Loucy (cell line): Measurements from ENCODE around the gene CKLF.

Experiments used
- H2AFZ ChIP-seq: fragments of 200-600 bp; sonication (generic); 2 replicates; pipeline ENCODE4 v1.6.0; 2016; ENCODE audit warnings: antibody characterized with exemption, mild to moderate bottlenecking, low read length, moderate library complexity
- H3F3A ChIP-seq: fragments of 200-600 bp; 2 replicates; pipeline ENCODE4 v1.6.0; 2016; ENCODE audit warnings: antibody characterized with exemption, low read depth, mild to moderate bottlenecking
- H3K27me3 ChIP-seq: fragments of 200-600 bp; sonication (generic); 2 replicates; pipeline ENCODE4 v1.6.1; 2014; ENCODE audit warnings: low read length, mild to moderate bottlenecking; ENCODE audit not compliant: insufficient read depth, poor library complexity, severe bottlenecking
- H3K36me3 ChIP-seq: fragments of 200-600 bp; sonication (generic); 2 replicates; pipeline ENCODE4 v1.6.1; 2016; ENCODE audit warnings: low read length; ENCODE audit not compliant: insufficient read depth
- H3K4me1 ChIP-seq: fragments of 200-600 bp; sonication (generic); 2 replicates; pipeline ENCODE4 v1.5.1; 2014; ENCODE audit warnings: low read length, mild to moderate bottlenecking; ENCODE audit not compliant: insufficient read depth, poor library complexity, severe bottlenecking
- H3K4me2 ChIP-seq: fragments of 200-600 bp; sonication (generic); 2 replicates; pipeline ENCODE4 v1.6.0; 2014; ENCODE audit warnings: antibody characterized with exemption, low read length, low read depth, mild to moderate bottlenecking; ENCODE audit not compliant: poor library complexity, severe bottlenecking
- H3K4me3 ChIP-seq: fragments of 200-600 bp; sonication (generic); 2 replicates; pipeline ENCODE4 v1.5.1; 2014; ENCODE audit warnings: low read length, mild to moderate bottlenecking, mixed read lengths; ENCODE audit not compliant: poor library complexity, severe bottlenecking
- H3K79me2 ChIP-seq: fragments of 200-600 bp; sonication (generic); 2 replicates; pipeline ENCODE4 v1.6.1; 2014; ENCODE audit warnings: low read length; ENCODE audit not compliant: insufficient read depth
- H3K9ac ChIP-seq: fragments of 200-600 bp; sonication (generic); 2 replicates; pipeline ENCODE4 v1.6.0; 2014; ENCODE audit warnings: mild to moderate bottlenecking, low read depth, low read length, moderate library complexity; ENCODE audit not compliant: poor library complexity, severe bottlenecking
- H3K9me2 ChIP-seq: fragments of 200-600 bp; sonication (generic); replicated peaks from 2 replicates; pipeline ENCODE4 v1.6.1; 2016; ENCODE audit warnings: low read depth, low read length, mixed read lengths
- H3K9me3 ChIP-seq: fragments of 200-600 bp; sonication (generic); 2 replicates; pipeline ENCODE4 v1.6.1; 2014; ENCODE audit warnings: mild to moderate bottlenecking, antibody characterized with exemption, low read length, low read depth; ENCODE audit not compliant: insufficient read depth
- H4K20me1 ChIP-seq: fragments of 200-600 bp; sonication (generic); 2 replicates; pipeline ENCODE4 v1.6.0; 2014; ENCODE audit warnings: antibody characterized with exemption, low read length, mild to moderate bottlenecking; ENCODE audit not compliant: insufficient read depth, poor library complexity, severe bottlenecking
- CTCF ChIP-seq: fragments of 200-600 bp; sonication (generic); conservative IDR thresholded peaks from 2 replicates; pipeline ENCODE4 v1.5.1; 2014; ENCODE audit warnings: mild to moderate bottlenecking, antibody characterized with exemption, low read length
- EZH2phosphoT487 ChIP-seq: fragments of 200-600 bp; IDR thresholded peaks from 2 replicates; pipeline ENCODE4 v1.6.1; 2018; ENCODE audit warnings: antibody characterized with exemption, mild to moderate bottlenecking, moderate library complexity, borderline replicate concordance

Gene CKLF

GRCh38 chr16:66520406-66521170, 31.8 kb upstream of the CKLF start:
- TF ChIP-seq CTCF (no peak), EZH2phosphoT487 (no peak)
- H3K79me2 ChIP-seq, result peaks cover 8% of the 10 kb centered on the region; the same call in 1 of the 2 replicates
- H3K4me2 ChIP-seq, result peak overlapping the region; percentile 71
- H3F3A ChIP-seq, result peaks cover 19% of the 10 kb centered on the region
- H4K20me1 ChIP-seq, result no peaks in the 10 kb centered on the region
- H3K36me3 ChIP-seq, result no peaks in the 10 kb centered on the region
- H3K4me1 ChIP-seq, result peaks cover 84% of the 10 kb centered on the region
- no peak overlapping the region for H2AFZ ChIP-seq
- H3K9ac ChIP-seq, result peak overlapping the region; percentile 52
- H3K4me3 ChIP-seq, result no peak overlapping the region
- H3K27me3 ChIP-seq, result no peaks in the 10 kb centered on the region
- H3K9me3 ChIP-seq, result no peaks in the 10 kb centered on the region
- H3K9me2 ChIP-seq, result no peaks in the 10 kb centered on the region

GRCh38 chr16:66521252-66521713, 31.1 kb upstream of the CKLF start:
- peak overlapping the region; percentile 71 for H3K4me2 ChIP-seq
- H3K4me1 ChIP-seq, result peaks cover 86% of the 10 kb centered on the region

GRCh38 chr16:66521951-66522771, 30.2 kb upstream of the CKLF start:
- peaks cover 87% of the 10 kb centered on the region for H3K4me1 ChIP-seq

More at GRCh38 chr16:66521252-66521713, 31.1 kb upstream of the CKLF start:
- Histone ChIP-seq H3K9ac (peak overlapping the region; percentile 52), H3F3A (peaks cover 19% of the 10 kb centered on the region), H3K9me3 (no peaks in the 10 kb centered on the region), H4K20me1 (no peaks in the 10 kb centered on the region), H3K27me3 (no peaks in the 10 kb centered on the region), H2AFZ (no peak overlapping the region), H3K36me3 (no peaks in the 10 kb centered on the region), H3K9me2 (no peaks in the 10 kb centered on the region), H3K4me3 (peak overlapping the region; percentile 54), H3K79me2 (peaks cover 8% of the 10 kb centered on the region; the same call in 1 of the 2 replicates)
- TF ChIP-seq CTCF (no peak), EZH2phosphoT487 (no peak)

More at GRCh38 chr16:66521951-66522771, 30.2 kb upstream of the CKLF start:
- H4K20me1 ChIP-seq, result no peaks in the 10 kb centered on the region
- H3K4me2 ChIP-seq, result peak overlapping the region; percentile 71
- no peak for TF ChIP-seq EZH2phosphoT487
- no peak for TF ChIP-seq CTCF
- no peak overlapping the region for H2AFZ ChIP-seq
- H3K4me3 ChIP-seq, result peak overlapping the region; percentile 57
- H3K79me2 ChIP-seq, result peaks cover 8% of the 10 kb centered on the region; the same call in 1 of the 2 replicates
- no peaks in the 10 kb centered on the region for H3K9me2 ChIP-seq
- no peaks in the 10 kb centered on the region for H3K27me3 ChIP-seq
- peak overlapping the region; percentile 63 for H3K9ac ChIP-seq
- H3F3A ChIP-seq, result peaks cover 18% of the 10 kb centered on the region
- no peaks in the 10 kb centered on the region for H3K9me3 ChIP-seq
- H3K36me3 ChIP-seq, result no peaks in the 10 kb centered on the region
